Epithelial cell of proximal tubule (primary cell): ENCODE measurements around the gene ATXN10. TPM values are rescaled to one million over a fixed set of nuclear protein-coding genes. Genes with fewer than 3 reads are reported as not detected.

Experiments
- DNase-seq: peaks from one replicate; pipeline ENCODE4 v3.0.0-alpha.2; 2011; ENCODE audit warnings: low read depth
- H3K4me3 ChIP-seq: 2 replicates; pipeline ENCODE4 v1.5.1; 2011; ENCODE audit warnings: low read depth, mild to moderate bottlenecking, low read length
- CTCF ChIP-seq: conservative IDR thresholded peaks from 2 replicates; pipeline ENCODE4 v1.5.1; 2012; ENCODE audit warnings: low read depth, mild to moderate bottlenecking, low read length
- total RNA-seq: library from RNA; depleted of rRNA; stranded (reverse); fragments of >200 nt; gene quantifications from 2 replicates; pipeline ENCODE4 v1.2.3, GENCODE V29; 2015

ATXN10 gene
- total RNA-seq, 1 donor from 2014 or later, result 118 TPM

- no peak for TF ChIP-seq CTCF
- no peak for DNase-seq
- H3K4me3 ChIP-seq, result no peak overlapping the region
Observed at GRCh38 chr22:45696227-45696626, 24.6 kb downstream of the ATXN10 start.

GRCh38 chr22:45698094-45698493 is 26.5 kb downstream of the ATXN10 start:
- no peak for TF ChIP-seq CTCF
- DNase-seq, result no peak
- H3K4me3 ChIP-seq, result no peak overlapping the region

GRCh38 chr22:45702981-45703380 is 31.3 kb downstream of the ATXN10 start:
- no peak for TF ChIP-seq CTCF
- no peak for DNase-seq
- no peak overlapping the region for H3K4me3 ChIP-seq

- no peak overlapping the region for H3K4me3 ChIP-seq
- no peak for DNase-seq
- no peak for TF ChIP-seq CTCF
Observed at GRCh38 chr22:45703758-45704157, 32.1 kb downstream of the ATXN10 start.

GRCh38 chr22:45704648-45705047 is 33.0 kb downstream of the ATXN10 start:
- TF ChIP-seq CTCF, result no peak
- no peak for DNase-seq
- no peak overlapping the region for H3K4me3 ChIP-seq

- no peak for DNase-seq
- TF ChIP-seq CTCF, result no peak
- H3K4me3 ChIP-seq, result no peak overlapping the region
Observed at GRCh38 chr22:45707605-45708004, 36.0 kb downstream of the ATXN10 start.

- no peak overlapping the region for H3K4me3 ChIP-seq
- no peak for DNase-seq
- TF ChIP-seq CTCF, result no peak
Observed at GRCh38 chr22:45708145-45708544, 36.5 kb downstream of the ATXN10 start.
